ENCODE results near the gene OXCT2.
"Not testable (repeated sequence)": the region's sequence is repeated elsewhere in the genome, so short reads cannot be mapped to it uniquely, and the experiment has no call there.

OXCT2 gene

DNA sequence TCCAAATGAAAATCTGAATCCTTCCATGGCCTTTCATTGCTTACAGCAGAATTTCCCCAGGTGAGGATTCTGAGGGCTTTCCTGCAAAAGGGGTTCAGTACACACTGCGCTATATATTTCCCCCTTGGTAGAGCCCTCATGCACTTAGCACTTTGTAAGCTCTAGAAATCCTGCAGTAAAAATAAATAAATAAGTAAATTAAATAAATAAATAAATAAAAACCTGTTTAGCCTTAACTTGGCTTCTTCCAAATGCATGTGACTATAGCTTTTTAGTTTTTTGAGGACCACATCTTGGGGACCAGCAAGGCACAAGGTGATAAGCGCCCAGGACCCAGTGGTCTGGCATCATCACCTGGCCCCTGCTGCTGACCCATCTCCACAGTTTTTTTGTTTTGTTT is 20.7 kb upstream of the OXCT2 start:
- Mint-ChIP-seq H3K27me3 (peaks cover 15% of the 10 kb centered on the region), H3K27ac (no peak overlapping the region), H3K9me3 (ENCODE audit: low read depth) (no peaks in the 10 kb centered on the region), H3K4me3 (no peak overlapping the region), H3K4me1 (ENCODE audit: low read depth) (peaks cover 11% of the 10 kb centered on the region), H3K36me3 (no peaks in the 10 kb centered on the region)

DNA sequence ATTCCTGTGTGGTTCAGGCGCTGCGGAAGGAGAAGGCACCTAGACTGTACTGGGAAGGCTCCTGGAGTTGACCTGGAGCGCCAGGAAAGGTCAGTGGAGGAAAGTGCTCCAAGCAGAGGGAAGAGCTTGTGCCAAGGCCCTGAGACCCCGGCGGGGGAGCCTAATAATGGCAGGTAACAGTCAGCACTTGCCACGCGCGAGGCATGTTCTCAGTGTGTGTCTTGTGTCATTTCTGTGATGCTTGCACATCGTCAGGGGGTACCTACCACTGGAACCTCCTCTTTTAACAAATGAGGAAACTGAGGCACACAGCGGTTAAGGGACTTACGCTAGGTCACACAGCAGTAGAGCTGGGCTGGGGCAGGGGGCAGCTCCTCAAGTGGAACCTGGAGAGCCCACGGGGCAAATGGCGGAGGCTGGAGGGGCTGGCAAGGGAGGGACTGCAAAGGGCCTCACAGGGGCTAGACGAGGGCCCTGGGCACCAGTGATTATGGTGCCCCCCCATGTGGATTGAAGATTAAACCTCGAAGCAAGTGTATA is 18.5 kb upstream of the OXCT2 start:
- H3K4me3 Mint-ChIP-seq: peak overlapping the region; percentile 78
- peaks cover 11% of the 10 kb centered on the region for H3K4me1 Mint-ChIP-seq (ENCODE audit: low read depth)
- peaks cover 15% of the 10 kb centered on the region for H3K27me3 Mint-ChIP-seq
- H3K9me3 Mint-ChIP-seq (ENCODE audit: low read depth): no peaks in the 10 kb centered on the region
- no peaks in the 10 kb centered on the region for H3K36me3 Mint-ChIP-seq
- H3K27ac Mint-ChIP-seq: peak overlapping the region; percentile 55

DNA sequence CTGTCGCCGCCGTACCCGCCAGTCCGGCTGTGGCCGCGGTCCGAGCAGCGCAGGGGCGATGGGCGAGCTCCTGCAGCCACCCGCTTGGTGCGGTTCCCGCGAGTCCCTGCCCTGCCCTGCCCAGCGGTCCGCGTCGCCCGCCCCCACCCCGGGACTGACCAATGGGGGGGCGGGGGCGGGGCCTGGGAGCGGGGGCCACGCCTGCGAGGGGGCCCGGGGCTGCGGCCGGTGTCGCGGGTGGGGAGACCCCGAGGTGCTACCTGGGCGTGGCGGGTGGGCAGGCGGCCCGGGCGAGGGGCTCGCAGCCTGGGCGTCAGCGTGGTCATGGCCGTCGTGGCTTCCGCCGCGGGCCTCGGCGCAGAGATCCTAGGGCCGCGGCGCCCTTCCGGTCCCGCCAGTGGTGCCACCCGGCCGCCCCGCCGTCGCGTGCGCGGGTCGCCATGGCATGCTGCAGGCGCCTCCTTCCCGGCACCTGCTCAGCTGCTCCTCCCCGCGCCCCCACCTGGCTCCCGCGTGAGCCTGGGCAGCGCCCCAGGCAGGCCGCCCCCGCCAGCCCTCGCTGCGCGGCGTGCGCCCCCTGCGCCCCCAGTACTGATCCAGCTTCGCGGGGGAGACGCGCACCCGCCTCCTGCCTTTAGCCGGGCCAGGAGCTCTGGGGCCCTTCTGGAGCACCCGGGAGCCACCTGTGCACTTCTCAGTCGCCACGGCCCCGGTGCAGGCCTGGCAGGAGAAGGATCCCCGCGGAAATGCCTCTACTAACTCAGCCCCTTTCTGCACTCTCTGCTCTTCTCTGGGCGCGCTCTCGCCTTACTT is 17.8 kb upstream of the OXCT2 start, which contains the start of gene BMP8B:
BMP8B (minus strand) TSS at position 108 of the 813 bp plus-strand sequence. CDS start 380 bp downstream, outside the sequence.
- Mint-ChIP-seq H3K4me3 (peak within 1 kb of the TSS; percentile 78), H3K9me3 (ENCODE audit: low read depth) (no peaks in the 10 kb centered on the region), H3K27ac (peak within 1 kb of the TSS; percentile 55), H3K27me3 (peaks cover 15% of the 10 kb centered on the region), H3K36me3 (no peaks in the 10 kb centered on the region), H3K4me1 (ENCODE audit: low read depth) (peaks cover 11% of the 10 kb centered on the region)

DNA sequence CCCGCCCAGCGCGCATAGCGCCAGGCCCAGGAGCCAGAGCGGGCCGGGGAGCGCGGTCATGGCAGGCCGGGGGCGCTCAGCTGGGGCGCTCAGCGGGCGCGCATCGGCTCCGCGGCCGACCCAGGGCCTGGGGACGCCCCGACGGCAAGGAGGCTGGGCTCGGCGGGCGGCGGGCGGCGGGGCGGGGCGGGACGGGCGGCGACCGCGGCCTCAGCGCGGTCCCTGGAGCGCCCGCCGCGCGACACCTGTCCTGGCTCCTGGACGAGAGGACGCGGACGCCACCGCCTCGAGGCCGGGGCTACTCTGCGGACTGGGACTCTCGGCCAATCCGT is 17.2 kb upstream of the OXCT2 start:
- Mint-ChIP-seq H3K27me3 (peaks cover 15% of the 10 kb centered on the region), H3K4me3 (no peak overlapping the region), H3K36me3 (no peaks in the 10 kb centered on the region), H3K4me1 (ENCODE audit: low read depth) (peaks cover 11% of the 10 kb centered on the region), H3K27ac (no peak overlapping the region), H3K9me3 (ENCODE audit: low read depth) (no peaks in the 10 kb centered on the region)

DNA sequence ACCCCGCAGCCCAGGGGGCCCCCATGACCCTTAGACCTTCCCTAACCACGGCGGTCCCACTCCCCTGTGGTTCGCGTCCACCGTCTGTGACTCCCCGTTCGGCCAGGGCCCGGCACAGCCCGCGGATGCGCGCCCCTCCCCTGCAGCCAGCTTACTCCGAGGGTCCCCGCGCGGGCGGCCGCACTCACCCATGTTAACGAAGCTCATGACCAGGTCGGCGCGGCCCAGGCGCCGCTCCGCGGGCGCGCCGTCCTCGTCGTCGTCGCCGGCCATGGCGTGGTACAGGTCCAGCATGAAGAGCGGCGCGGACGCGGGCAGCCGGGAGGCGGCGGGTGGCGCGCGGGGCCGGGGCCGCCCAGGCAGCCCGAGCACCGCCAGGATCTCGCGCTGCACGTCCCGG is 16.8 kb upstream of the OXCT2 start:
- H3K36me3 Mint-ChIP-seq; H3K9me3 Mint-ChIP-seq (ENCODE audit: low read depth); H3K27ac Mint-ChIP-seq; H3K4me3 Mint-ChIP-seq; H3K4me1 Mint-ChIP-seq (ENCODE audit: low read depth): not testable (repeated sequence)
- H3K27me3 Mint-ChIP-seq: peaks cover 13% of the 10 kb centered on the region

DNA sequence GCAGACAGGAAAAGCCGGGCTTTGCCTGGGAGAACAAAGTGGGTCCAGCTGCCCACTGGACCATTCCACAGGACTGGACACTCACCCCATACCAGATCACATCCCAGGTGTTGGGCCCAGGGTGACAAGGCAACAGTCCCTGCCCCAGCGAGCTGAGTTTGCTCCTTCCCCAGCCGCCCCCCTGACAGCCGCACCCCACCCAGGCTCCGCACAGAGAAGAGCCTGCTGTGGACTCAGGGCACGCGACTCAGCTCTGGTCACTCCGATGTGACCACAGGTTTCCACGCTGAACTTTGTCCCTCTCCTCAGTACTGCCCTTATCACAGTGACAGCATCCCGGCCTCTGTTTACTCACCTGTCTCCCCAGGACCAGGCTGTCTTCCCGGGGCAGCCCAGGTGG is 16.3 kb upstream of the OXCT2 start:
- H3K9me3 Mint-ChIP-seq (ENCODE audit: low read depth): no peaks in the 10 kb centered on the region
- peaks cover 8% of the 10 kb centered on the region for H3K27me3 Mint-ChIP-seq
- H3K4me1 Mint-ChIP-seq (ENCODE audit: low read depth): peaks cover 5% of the 10 kb centered on the region
- no peak overlapping the region for H3K27ac Mint-ChIP-seq
- peak overlapping the region; percentile 47 for H3K4me3 Mint-ChIP-seq
- H3K36me3 Mint-ChIP-seq: no peaks in the 10 kb centered on the region

DNA sequence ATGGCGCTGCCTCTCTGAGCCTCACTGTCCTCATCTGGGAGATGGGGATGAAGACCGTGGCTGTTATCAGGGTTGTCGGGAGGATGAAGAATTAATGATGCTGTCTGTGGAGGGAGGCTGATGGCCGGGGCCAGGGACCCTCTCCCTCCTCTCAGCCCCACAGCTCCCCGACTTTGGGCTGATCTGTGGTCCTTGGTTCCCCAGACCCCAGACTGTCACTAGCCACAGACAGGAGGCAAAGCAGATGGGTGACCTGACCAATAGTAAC is 15.9 kb upstream of the OXCT2 start:
- not testable (repeated sequence) for H3K36me3 Mint-ChIP-seq; H3K9me3 Mint-ChIP-seq (ENCODE audit: low read depth); H3K27me3 Mint-ChIP-seq; H3K27ac Mint-ChIP-seq; H3K4me1 Mint-ChIP-seq (ENCODE audit: low read depth)
- H3K4me3 Mint-ChIP-seq: peak overlapping the region; percentile 47

DNA sequence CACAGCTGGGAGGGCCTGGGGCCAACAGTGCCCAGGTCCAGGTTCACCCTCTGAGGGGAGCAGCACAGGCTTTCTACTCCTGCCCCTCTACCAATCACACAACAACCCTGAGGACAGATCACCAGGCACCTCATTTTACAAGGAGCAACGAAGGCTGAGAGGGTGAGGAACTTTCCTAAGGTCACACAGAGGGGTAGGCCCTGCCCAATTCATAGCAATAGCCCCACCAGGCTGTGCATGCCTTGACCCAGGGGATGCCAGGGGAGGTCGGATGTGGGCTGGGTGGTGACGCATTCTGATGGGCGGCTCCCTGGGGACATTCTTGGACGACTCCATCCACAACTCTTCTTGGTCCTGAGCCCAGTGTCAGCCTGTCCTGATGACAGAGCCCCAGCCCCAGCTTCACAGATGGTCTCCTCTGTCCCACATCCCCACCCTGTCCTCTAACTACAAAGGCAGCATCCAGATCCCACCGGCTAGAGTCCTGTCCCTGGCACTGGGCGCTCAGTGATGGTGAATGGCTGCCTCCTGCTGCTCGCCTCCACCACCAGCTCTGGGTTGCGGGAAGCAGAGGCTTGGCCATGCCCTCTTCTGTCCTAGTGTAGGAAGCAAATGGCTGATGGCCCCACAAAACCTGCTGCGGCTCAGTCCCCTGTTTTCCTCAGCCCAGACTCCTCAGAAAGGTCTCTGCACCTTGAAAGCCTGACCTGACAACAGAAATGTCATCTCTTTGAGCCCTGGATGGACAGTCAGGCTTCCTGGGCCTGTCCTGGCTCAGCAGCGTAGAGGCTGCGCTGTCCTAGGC is 15.4 kb upstream of the OXCT2 start:
- not testable (repeated sequence) for H3K27ac Mint-ChIP-seq; H3K9me3 Mint-ChIP-seq (ENCODE audit: low read depth); H3K4me1 Mint-ChIP-seq (ENCODE audit: low read depth); H3K4me3 Mint-ChIP-seq; H3K36me3 Mint-ChIP-seq; H3K27me3 Mint-ChIP-seq

DNA sequence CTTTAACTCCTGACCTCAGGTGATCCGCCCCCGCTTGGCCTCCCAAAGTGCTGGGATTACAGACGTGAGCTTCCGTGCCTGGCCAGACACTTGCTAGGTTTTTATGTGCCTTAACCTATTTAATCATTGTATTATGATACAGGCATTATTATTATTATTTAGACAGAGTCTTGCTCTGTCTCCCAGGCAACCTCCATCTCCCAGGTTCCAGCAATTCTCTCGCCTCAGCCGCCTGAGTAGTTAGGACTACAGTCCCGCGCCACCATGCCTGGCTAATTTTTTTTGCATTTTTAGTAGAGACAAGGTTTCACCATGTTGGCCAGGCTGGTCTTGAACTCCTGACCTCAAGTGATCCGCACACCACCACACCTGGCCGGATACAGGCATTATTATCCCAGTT is 11.5 kb upstream of the OXCT2 start:
- not testable (repeated sequence) for H3K27ac Mint-ChIP-seq; H3K4me1 Mint-ChIP-seq (ENCODE audit: low read depth); H3K4me3 Mint-ChIP-seq; H3K36me3 Mint-ChIP-seq; H3K9me3 Mint-ChIP-seq (ENCODE audit: low read depth); H3K27me3 Mint-ChIP-seq

DNA sequence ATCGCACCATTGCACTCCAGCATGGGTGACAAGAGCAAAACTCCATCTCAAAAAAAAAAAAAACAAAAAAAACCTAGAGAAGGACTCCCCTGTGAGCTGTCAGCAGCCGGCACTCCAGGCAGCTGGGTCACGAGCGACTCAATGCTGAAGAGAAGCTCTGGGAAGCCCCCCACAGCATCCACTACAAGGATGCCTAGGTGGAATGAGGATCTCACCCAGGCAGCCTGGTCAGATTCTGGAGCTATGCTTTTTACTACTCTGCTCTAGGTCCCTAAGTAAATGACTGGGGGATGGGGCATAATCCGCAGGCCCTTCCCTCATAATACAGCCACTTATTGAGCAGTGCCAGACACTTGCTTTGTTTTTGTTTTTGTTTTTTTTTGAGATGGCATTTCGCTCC is 11.0 kb upstream of the OXCT2 start:
- Mint-ChIP-seq H3K9me3 (ENCODE audit: low read depth) (no peaks in the 10 kb centered on the region), H3K27me3 (peaks cover 2% of the 10 kb centered on the region), H3K4me1 (ENCODE audit: low read depth) (no peaks in the 10 kb centered on the region), H3K4me3 (no peak overlapping the region), H3K36me3 (no peaks in the 10 kb centered on the region), H3K27ac (no peak overlapping the region)

DNA sequence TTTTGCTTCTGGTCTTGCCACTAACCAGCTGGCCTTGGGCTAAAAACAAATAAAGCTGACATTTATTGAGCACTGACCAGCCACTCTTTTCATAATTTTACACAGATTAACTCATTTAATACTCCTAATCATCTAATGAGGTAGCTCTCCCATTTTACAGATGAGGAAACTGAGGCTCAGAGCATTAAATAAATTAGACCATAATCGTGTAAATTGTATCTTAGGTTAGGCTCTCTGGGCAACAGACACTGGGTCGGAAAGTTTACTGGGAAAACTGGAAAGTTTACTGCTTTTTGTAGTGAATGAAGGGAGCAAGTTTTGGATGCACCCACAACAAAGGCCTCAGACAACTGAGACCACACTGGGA is 10.2 kb upstream of the OXCT2 start:
- H3K36me3 Mint-ChIP-seq: no peaks in the 10 kb centered on the region
- no peaks in the 10 kb centered on the region for H3K9me3 Mint-ChIP-seq (ENCODE audit: low read depth)
- peaks cover 2% of the 10 kb centered on the region for H3K27me3 Mint-ChIP-seq
- no peaks in the 10 kb centered on the region for H3K4me1 Mint-ChIP-seq (ENCODE audit: low read depth)
- no peak overlapping the region for H3K27ac Mint-ChIP-seq
- no peak overlapping the region for H3K4me3 Mint-ChIP-seq

DNA sequence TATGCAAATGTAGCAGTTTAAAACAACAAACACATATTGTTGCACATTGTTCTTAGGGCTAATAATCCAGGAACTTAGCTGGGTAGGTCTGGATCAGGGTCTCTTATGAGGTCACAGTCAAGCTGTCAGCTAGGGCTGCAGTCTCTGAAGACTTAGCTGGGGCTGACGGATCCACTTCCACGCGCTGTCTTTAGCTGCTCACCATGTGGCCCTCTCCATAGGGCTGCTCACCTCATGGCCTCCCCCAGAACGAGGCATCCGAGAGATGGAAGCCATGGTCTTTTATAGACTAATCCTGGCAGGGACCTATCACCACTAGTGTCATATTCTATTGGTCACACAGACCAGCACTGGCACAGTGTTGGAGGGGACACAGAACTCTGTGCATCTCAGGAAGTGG is 8.7 kb upstream of the OXCT2 start:
- H3K27me3 Mint-ChIP-seq: peaks cover 2% of the 10 kb centered on the region
- H3K36me3 Mint-ChIP-seq: no peaks in the 10 kb centered on the region
- H3K4me1 Mint-ChIP-seq (ENCODE audit: low read depth): no peaks in the 10 kb centered on the region
- H3K9me3 Mint-ChIP-seq (ENCODE audit: low read depth): no peaks in the 10 kb centered on the region
- no peak overlapping the region for H3K27ac Mint-ChIP-seq
- no peak overlapping the region for H3K4me3 Mint-ChIP-seq

DNA sequence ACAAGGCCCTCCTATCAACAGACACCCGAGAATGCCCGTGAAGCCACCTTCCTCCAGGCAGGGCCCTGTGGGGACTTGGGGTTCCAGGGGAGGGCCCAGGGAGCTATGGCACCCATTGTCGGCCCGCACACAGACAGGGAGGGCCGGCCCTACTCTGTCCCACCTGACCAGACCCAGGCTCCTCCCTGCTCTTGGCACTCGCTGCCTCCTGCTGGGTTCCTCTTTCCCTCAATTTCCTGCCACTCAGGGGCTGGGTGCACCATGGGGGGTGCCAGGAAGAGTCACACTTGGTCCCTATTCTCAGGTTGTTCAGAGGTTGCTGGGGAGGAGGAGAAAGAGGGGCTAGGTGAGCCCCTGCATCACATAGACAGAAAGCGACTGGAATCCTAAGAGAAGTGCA is 8.0 kb upstream of the OXCT2 start:
- peaks cover 2% of the 10 kb centered on the region for H3K27me3 Mint-ChIP-seq

DNA sequence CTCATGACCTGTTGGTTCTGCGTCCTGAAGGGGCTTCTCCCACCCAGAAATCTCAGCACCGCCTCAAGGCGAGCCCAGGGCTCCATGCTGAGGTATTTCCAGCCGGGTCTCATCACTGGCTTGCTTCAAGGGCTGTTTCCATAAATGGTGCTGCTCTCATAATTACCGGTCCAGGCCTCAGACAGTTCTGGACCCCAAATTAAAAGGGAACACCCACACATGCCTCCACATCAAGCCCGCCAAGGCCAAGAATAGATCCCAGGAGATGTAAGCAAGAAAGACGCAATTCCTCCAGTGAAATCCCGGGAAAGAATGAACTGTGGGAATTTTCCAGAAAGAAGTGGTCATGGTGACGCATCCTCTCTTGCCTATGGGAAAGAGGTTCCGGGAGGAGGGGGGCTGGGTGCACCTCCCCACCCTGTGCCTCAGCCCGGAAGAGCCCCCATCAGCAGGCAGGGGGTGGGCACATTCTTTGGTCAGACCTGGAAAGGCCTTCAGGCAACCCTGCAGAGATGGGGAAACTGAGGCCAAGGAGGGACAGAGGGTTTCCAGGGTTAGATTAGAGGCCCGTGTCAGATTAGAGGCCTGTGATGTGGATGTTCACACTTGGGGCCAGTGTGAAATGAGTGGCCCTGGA is 7.4 kb upstream of the OXCT2 start:
- H3K27ac Mint-ChIP-seq; H3K4me1 Mint-ChIP-seq (ENCODE audit: low read depth); H3K36me3 Mint-ChIP-seq; H3K27me3 Mint-ChIP-seq; H3K9me3 Mint-ChIP-seq (ENCODE audit: low read depth); H3K4me3 Mint-ChIP-seq: not testable (repeated sequence)

More for the DNA sequence above, 8.0 kb upstream of the OXCT2 start:
- Mint-ChIP-seq H3K27ac (no peak overlapping the region), H3K4me1 (ENCODE audit: low read depth) (no peaks in the 10 kb centered on the region), H3K9me3 (ENCODE audit: low read depth) (no peaks in the 10 kb centered on the region), H3K36me3 (no peaks in the 10 kb centered on the region), H3K4me3 (no peak overlapping the region)

DNA sequence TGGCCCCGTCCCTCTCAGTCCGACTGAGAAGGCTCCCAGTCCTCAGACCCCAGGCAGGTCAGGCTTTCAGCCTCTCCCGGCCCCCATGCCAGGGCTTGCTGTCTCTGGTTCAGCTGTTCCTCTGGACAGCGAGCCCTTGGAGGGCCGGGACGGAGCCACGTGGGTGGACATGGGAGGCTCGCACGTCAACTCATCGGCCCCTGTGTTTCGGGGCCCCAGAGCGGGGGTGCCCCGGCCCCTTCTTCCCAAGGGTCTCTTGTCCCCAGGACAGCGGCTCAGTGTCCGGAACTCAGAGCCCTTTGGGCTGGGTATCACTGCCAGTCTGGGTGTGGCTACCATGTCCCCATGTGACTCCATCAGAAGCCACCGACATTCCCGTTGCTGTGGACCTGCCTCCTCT is 6.7 kb upstream of the OXCT2 start:
- not testable (repeated sequence) for H3K36me3 Mint-ChIP-seq; H3K9me3 Mint-ChIP-seq (ENCODE audit: low read depth); H3K27me3 Mint-ChIP-seq; H3K4me3 Mint-ChIP-seq; H3K4me1 Mint-ChIP-seq (ENCODE audit: low read depth); H3K27ac Mint-ChIP-seq

Measured in activated naive CD8-positive, alpha-beta T cell (primary cell).